ENCODE data around the gene PTPRO.

GRCh38 chr12:15446807-15447206 lies 124.5 kb downstream of the PTPRO start:
- TF ChIP-seq, protein P1, sequence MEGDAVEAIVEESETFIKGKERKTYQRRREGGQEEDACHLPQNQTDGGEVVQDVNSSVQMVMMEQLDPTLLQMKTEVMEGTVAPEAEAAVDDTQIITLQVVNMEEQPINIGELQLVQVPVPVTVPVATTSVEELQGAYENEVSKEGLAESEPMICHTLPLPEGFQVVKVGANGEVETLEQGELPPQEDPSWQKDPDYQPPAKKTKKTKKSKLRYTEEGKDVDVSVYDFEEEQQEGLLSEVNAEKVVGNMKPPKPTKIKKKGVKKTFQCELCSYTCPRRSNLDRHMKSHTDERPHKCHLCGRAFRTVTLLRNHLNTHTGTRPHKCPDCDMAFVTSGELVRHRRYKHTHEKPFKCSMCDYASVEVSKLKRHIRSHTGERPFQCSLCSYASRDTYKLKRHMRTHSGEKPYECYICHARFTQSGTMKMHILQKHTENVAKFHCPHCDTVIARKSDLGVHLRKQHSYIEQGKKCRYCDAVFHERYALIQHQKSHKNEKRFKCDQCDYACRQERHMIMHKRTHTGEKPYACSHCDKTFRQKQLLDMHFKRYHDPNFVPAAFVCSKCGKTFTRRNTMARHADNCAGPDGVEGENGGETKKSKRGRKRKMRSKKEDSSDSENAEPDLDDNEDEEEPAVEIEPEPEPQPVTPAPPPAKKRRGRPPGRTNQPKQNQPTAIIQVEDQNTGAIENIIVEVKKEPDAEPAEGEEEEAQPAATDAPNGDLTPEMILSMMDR (IDR thresholded peaks at IDR 0.05 in 4 of 5, conservative IDR thresholded peaks at IDR 0.05 in 1 of 5) = no peak
- no peak for TF ChIP-seq POLR2A (IDR thresholded peaks at IDR 0.05)

Measured in gastrocnemius medialis (tissue), 4 donors.